NCI-H128 (cell line): Measurements from ENCODE around the gene ACVRL1.

Experiments used
- DNase-seq: peaks from one replicate; lab custom pipeline; 2025; ENCODE audit not compliant: unreplicated experiment; lab: John Stamatoyannopoulos, UW

The ACVRL1 gene

GRCh38 chr12:51907083-51907855, at the start of gene ACVRL1:
ACVRL1 (plus strand) TSS chr12:51907504; CDS start chr12:51912475, 4,971 bp downstream.
- DNase-seq: no peak

GRCh38 chr12:51860986-51861385, 46.3 kb upstream of the ACVRL1 start:
- DNase-seq: no peak

GRCh38 chr12:51862947-51863346, 44.4 kb upstream of the ACVRL1 start:
- no peak for DNase-seq

- no peak for DNase-seq
Observed at GRCh38 chr12:51863363-51863932, 43.9 kb upstream of the ACVRL1 start.

GRCh38 chr12:51863933-51864832, 43.1 kb upstream of the ACVRL1 start:
- DNase-seq: no peak

GRCh38 chr12:51864833-51865670, 42.3 kb upstream of the ACVRL1 start:
- no peak for DNase-seq

GRCh38 chr12:51865757-51866270, 41.5 kb upstream of the ACVRL1 start:
- no peak for DNase-seq

- DNase-seq: no peak
Observed at GRCh38 chr12:51866324-51866723, 41.0 kb upstream of the ACVRL1 start.

- no peak for DNase-seq
Observed at GRCh38 chr12:51866762-51867161, 40.5 kb upstream of the ACVRL1 start.

- no peak for DNase-seq
Observed at GRCh38 chr12:51867371-51867770, 39.9 kb upstream of the ACVRL1 start.

- no peak for DNase-seq
Observed at GRCh38 chr12:51867796-51868428, 39.4 kb upstream of the ACVRL1 start.

GRCh38 chr12:51868821-51869495, 38.3 kb upstream of the ACVRL1 start:
- DNase-seq: no peak

- no peak for DNase-seq
Observed at GRCh38 chr12:51869496-51869865, 37.8 kb upstream of the ACVRL1 start.

- no peak for DNase-seq
Observed at GRCh38 chr12:51869931-51870330, 37.4 kb upstream of the ACVRL1 start.

GRCh38 chr12:51870504-51870903, 36.8 kb upstream of the ACVRL1 start:
- DNase-seq: no peak

- DNase-seq: no peak
Observed at GRCh38 chr12:51871126-51871525, 36.2 kb upstream of the ACVRL1 start.

- DNase-seq: no peak
Observed at GRCh38 chr12:51871918-51872688, 35.2 kb upstream of the ACVRL1 start.

GRCh38 chr12:51872689-51872981, 34.7 kb upstream of the ACVRL1 start:
- DNase-seq: no peak
